Measurements from ENCODE around the gene PMAIP1.

The PMAIP1 gene

DNA sequence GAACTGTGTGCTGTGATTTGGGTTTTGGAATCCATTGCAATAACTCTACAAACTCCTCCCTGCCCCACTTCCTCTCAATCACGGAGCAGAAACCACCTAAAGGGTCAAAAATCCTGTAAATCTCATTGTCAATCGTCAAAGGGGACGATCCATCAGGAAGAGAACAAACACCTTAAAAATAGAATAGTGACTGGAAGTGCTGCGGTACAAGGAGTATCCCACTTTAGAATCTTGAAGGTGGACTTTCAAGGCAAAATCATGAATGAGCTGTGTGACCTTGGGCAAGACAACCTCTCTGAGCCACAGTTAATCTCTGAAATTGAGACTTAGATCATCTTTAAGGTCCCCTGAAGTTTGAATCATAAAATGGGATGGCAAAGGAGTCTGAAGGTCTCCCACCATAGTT is 5.9 kb downstream of the PMAIP1 start:
- CTCF ChIA-PET = interaction anchor here (0.8 to 2.5 kb wide), 6 partner anchors 13 to 87 kb away, joined by 3 to 13 read pairs (median 4); no protein-coding TSS in a partner anchor
- Histone ChIP-seq H3K4me3 (ENCODE audit: control insufficient read depth in 1 of 7, extremely low read depth in 1 of 7, insufficient read depth in 4 of 7, low read depth in 2 of 7, low read length in 6 of 7) (no peak overlapping the region), H3K36me3 (ENCODE audit: control insufficient read depth in 4 of 4, insufficient read depth in 4 of 4, low read length in 3 of 4) (peaks cover 0 to 12% (median 6%) of the 10 kb centered on the region in 4 experiments), H3K27me3 (replicated peaks in 2 of 5; ENCODE audit: control insufficient read depth in 4 of 5, insufficient read depth in 5 of 5, low read length in 4 of 5) (no peaks in the 10 kb centered on the region), H3K9me3 (ENCODE audit: control extremely low read depth in 1 of 5, control insufficient read depth in 4 of 5, insufficient read depth in 2 of 5, low read depth in 1 of 5, low read length in 4 of 5) (no peaks in the 10 kb centered on the region), H3K4me1 (ENCODE audit: control extremely low read depth in 1 of 4, control insufficient read depth in 4 of 4, insufficient read depth in 4 of 4, low read length in 3 of 4) (peaks cover 16 to 71% (median 47%) of the 10 kb centered on the region in 4 experiments), H3K27ac (ENCODE audit: insufficient read depth in 1 of 2, low read depth in 1 of 2, low read length in 2 of 2, poor library complexity in 1 of 2, severe bottlenecking in 2 of 2) (no peak overlapping the region)
- no peak for DNase-seq
- WGBS (ENCODE audit: insufficient coverage) = 94% methylated on average over 4 of the region's 4 CpGs
- POLR2A ChIA-PET = interaction anchor here (1.0 to 1.6 kb wide), 2 partner anchors 13 to 1247 kb away, joined by 3 to 7 read pairs; no protein-coding TSS in a partner anchor

DNA sequence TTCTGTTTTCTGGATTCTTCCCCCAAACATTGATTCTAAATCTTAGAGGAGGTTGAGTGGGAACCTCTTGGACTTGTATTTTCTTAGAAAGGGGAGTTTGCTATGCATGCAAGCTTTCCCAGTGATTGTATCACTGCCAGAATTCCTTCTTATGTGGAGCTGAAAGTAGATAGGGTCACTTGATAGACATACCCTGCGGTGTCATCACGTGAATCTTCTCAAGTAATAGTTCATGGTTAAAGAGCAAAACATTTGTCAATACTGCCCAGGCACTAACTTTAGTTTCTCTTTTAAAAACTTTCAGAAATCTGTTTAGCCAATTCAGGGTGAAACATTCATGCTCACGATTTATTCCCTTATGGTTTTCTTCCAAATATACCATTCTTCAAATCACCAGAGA is 6.4 kb downstream of the PMAIP1 start:
- Histone ChIP-seq H3K4me1 (ENCODE audit: control extremely low read depth in 1 of 4, control insufficient read depth in 4 of 4, insufficient read depth in 4 of 4, low read length in 3 of 4) (peaks cover 16 to 74% (median 44%) of the 10 kb centered on the region in 4 experiments), H3K9me3 (ENCODE audit: control extremely low read depth in 1 of 5, control insufficient read depth in 4 of 5, insufficient read depth in 2 of 5, low read depth in 1 of 5, low read length in 4 of 5) (no peaks in the 10 kb centered on the region), H3K4me3 (ENCODE audit: control insufficient read depth in 1 of 7, extremely low read depth in 1 of 7, insufficient read depth in 4 of 7, low read depth in 2 of 7, low read length in 6 of 7) (no peak overlapping the region), H3K27ac (ENCODE audit: insufficient read depth in 1 of 2, low read depth in 1 of 2, low read length in 2 of 2, poor library complexity in 1 of 2, severe bottlenecking in 2 of 2) (no peak overlapping the region), H3K36me3 (ENCODE audit: control insufficient read depth in 4 of 4, insufficient read depth in 4 of 4, low read length in 3 of 4) (peaks cover 0 to 12% (median 6%) of the 10 kb centered on the region in 4 experiments), H3K27me3 (replicated peaks in 2 of 5; ENCODE audit: control insufficient read depth in 4 of 5, insufficient read depth in 5 of 5, low read length in 4 of 5) (no peaks in the 10 kb centered on the region)
- ChIA-PET CTCF (interaction anchor here (0.8 to 2.5 kb wide), 4 partner anchors 13 to 87 kb away, joined by 3 to 13 read pairs (median 4); no protein-coding TSS in a partner anchor), POLR2A (no interaction called here)
- DNase-seq = no peak
- 100% methylated on average over 2 of the region's 3 CpGs for WGBS (ENCODE audit: insufficient coverage)

DNA sequence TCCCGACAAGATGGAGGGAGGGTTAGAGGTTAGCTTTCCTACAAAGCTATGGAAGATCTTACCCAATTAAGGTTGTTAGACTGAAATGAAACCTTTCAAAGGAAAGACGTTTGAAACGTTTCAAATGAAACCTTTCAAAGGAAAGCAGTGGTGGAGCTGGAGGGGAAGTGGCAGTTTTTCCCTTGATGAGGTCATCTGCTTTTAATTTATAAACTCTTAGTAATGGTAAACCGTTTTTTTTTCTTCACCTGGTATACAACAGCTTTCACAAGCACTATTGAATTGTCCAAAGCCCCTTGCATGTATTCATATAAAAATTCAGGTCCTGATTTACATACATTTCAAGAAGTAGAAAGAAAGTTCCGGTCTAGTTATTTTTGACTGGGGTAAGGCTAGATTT is 7.4 kb downstream of the PMAIP1 start:
- CTCF ChIA-PET = interaction anchor here (1.0 to 2.5 kb wide), 3 partner anchors 9 to 15 kb away, joined by 3 to 13 read pairs (median 7); no protein-coding TSS in a partner anchor
- POLR2A ChIA-PET = interaction anchor here (0.6 kb wide), 1 partner anchor 1931 kb away, joined by 3 read pairs; no protein-coding TSS in a partner anchor
- H3K36me3 ChIP-seq (ENCODE audit: control insufficient read depth in 4 of 4, insufficient read depth in 4 of 4, low read length in 3 of 4) = peaks cover 0 to 12% (median 6%) of the 10 kb centered on the region in 4 experiments
- H3K27ac ChIP-seq (ENCODE audit: insufficient read depth in 1 of 2, low read depth in 1 of 2, low read length in 2 of 2, poor library complexity in 1 of 2, severe bottlenecking in 2 of 2) = no peak overlapping the region
- peak in 2 of 3 donors; percentile 68 to 73 for DNase-seq
- no peaks in the 10 kb centered on the region for H3K9me3 ChIP-seq (ENCODE audit: control extremely low read depth in 1 of 5, control insufficient read depth in 4 of 5, insufficient read depth in 2 of 5, low read depth in 1 of 5, low read length in 4 of 5)
- WGBS (ENCODE audit: insufficient coverage) = 17% methylated on average over 3 of the region's 5 CpGs
- peaks cover 16 to 70% (median 36%) of the 10 kb centered on the region in 4 experiments for H3K4me1 ChIP-seq (ENCODE audit: control extremely low read depth in 1 of 4, control insufficient read depth in 4 of 4, insufficient read depth in 4 of 4, low read length in 3 of 4)
- no peaks in the 10 kb centered on the region for H3K27me3 ChIP-seq (replicated peaks in 2 of 5; ENCODE audit: control insufficient read depth in 4 of 5, insufficient read depth in 5 of 5, low read length in 4 of 5)
- peak overlapping the region in 2 of 7 experiments; percentile 3 to 14 for H3K4me3 ChIP-seq (ENCODE audit: control insufficient read depth in 1 of 7, extremely low read depth in 1 of 7, insufficient read depth in 4 of 7, low read depth in 2 of 7, low read length in 6 of 7)

DNA sequence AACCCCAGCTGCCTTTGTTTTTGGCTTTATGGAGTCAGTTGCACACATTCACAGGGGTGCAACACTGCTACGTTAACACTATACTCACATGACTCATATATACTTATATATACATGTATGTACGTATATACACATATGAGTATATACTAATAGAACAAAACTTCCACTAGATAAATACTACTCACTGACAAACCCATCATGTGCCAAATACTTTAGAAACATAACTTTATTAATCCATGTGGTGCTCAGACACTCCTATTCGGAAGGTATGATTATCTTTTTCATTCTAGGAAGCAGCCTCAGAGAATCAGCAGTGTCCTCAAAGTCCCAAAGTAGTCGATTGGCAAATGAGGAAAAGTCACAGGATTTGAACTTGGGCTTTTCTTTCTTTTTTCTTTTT is 7.9 kb downstream of the PMAIP1 start:
- no peak for DNase-seq
- H3K36me3 ChIP-seq (ENCODE audit: control insufficient read depth in 4 of 4, insufficient read depth in 4 of 4, low read length in 3 of 4) = peaks cover 0 to 7% (median 6%) of the 10 kb centered on the region in 4 experiments
- H3K9me3 ChIP-seq (ENCODE audit: control extremely low read depth in 1 of 5, control insufficient read depth in 4 of 5, insufficient read depth in 2 of 5, low read depth in 1 of 5, low read length in 4 of 5) = peaks cover 0 to under 1% (median 0%) of the 10 kb centered on the region in 5 experiments
- ChIA-PET CTCF (interaction anchor here (1.0 to 2.5 kb wide), 3 partner anchors 8 to 15 kb away, joined by 3 to 13 read pairs (median 7); no protein-coding TSS in a partner anchor), POLR2A (no interaction called here)
- no peak overlapping the region for H3K27ac ChIP-seq (ENCODE audit: insufficient read depth in 1 of 2, low read depth in 1 of 2, low read length in 2 of 2, poor library complexity in 1 of 2, severe bottlenecking in 2 of 2)
- WGBS (ENCODE audit: insufficient coverage) = 86% methylated on average over 1 of the region's 4 CpGs
- H3K4me3 ChIP-seq (ENCODE audit: control insufficient read depth in 1 of 7, extremely low read depth in 1 of 7, insufficient read depth in 4 of 7, low read depth in 2 of 7, low read length in 6 of 7) = peak overlapping the region in 1 of 7 experiments; percentile 14
- no peaks in the 10 kb centered on the region for H3K27me3 ChIP-seq (replicated peaks in 2 of 5; ENCODE audit: control insufficient read depth in 4 of 5, insufficient read depth in 5 of 5, low read length in 4 of 5)
- peaks cover 16 to 65% (median 34%) of the 10 kb centered on the region in 4 experiments for H3K4me1 ChIP-seq (ENCODE audit: control extremely low read depth in 1 of 4, control insufficient read depth in 4 of 4, insufficient read depth in 4 of 4, low read length in 3 of 4)

DNA sequence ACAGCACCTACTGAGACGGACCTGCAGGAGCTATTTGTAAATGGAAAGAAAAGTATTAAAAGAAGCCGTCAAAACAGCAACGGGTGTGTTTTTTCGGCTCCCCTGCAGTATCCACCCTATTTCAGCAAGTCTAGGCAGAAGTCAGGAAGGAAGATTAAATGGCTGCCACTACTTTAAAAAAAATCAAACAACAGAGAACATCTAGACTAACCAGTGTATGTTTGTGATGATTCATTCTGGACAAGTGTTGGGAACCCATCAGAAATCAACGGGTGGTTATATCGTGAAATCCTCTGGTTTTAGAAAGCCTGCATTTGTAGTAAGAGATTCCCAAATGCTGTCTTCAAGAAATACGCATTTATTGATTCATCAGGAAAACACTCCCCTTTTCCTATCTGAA is 9.0 kb downstream of the PMAIP1 start:
- DNase-seq = no peak
- Histone ChIP-seq H3K36me3 (ENCODE audit: control insufficient read depth in 4 of 4, insufficient read depth in 4 of 4, low read length in 3 of 4) (no peaks in the 10 kb centered on the region), H3K27ac (ENCODE audit: insufficient read depth in 1 of 2, low read depth in 1 of 2, low read length in 2 of 2, poor library complexity in 1 of 2, severe bottlenecking in 2 of 2) (no peak overlapping the region), H3K4me3 (ENCODE audit: control insufficient read depth in 1 of 7, extremely low read depth in 1 of 7, insufficient read depth in 4 of 7, low read depth in 2 of 7, low read length in 6 of 7) (no peak overlapping the region), H3K9me3 (ENCODE audit: control extremely low read depth in 1 of 5, control insufficient read depth in 4 of 5, insufficient read depth in 2 of 5, low read depth in 1 of 5, low read length in 4 of 5) (peaks cover 0 to 4% (median 0%) of the 10 kb centered on the region in 5 experiments), H3K27me3 (replicated peaks in 2 of 5; ENCODE audit: control insufficient read depth in 4 of 5, insufficient read depth in 5 of 5, low read length in 4 of 5) (no peaks in the 10 kb centered on the region), H3K4me1 (ENCODE audit: control extremely low read depth in 1 of 4, control insufficient read depth in 4 of 4, insufficient read depth in 4 of 4, low read length in 3 of 4) (peaks cover 16 to 61% (median 34%) of the 10 kb centered on the region in 4 experiments)
- ChIA-PET CTCF (interaction anchor here (0.9 kb wide), 1 partner anchor 9 kb away, joined by 4 read pairs; no protein-coding TSS in a partner anchor), POLR2A (no interaction called here)
- 100% methylated on average over 2 of the region's 7 CpGs for WGBS (ENCODE audit: insufficient coverage)

DNA sequence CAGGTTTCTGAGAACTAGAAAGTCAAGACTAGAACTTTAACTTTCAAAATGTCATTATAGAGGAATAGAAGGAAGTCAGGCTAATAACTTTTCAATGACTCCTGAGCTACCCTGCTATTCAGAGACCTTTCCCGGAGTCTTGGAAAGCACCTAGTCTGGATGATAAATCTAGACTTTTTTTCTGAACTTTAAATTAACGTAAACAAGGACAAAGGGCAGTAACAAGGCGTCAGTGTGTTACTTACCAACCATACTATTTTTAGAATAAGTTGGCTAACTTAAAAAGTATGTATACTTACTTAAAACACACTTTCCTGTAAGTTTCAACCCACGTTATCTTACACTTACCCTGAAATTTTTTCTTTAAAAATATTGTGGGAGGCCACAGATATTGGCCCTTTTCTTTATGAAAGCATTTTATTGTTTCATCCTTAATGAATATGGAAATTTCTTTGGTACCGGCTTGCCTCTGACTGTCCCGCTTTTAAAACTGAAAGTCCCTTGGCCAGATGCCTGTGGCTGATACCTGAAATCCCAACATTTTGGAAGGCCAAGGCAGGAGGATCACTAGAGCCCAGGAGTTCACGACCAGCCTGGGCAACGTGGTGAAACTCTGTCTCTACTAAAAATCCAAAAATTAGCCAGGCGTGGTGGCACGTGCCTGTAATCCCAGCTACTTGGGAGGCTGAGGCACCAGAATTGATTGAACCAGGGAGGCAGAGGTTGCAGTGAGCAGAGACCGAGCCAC is 9.7 kb downstream of the PMAIP1 start:
- no peak overlapping the region for H3K4me3 ChIP-seq (ENCODE audit: control insufficient read depth in 1 of 7, extremely low read depth in 1 of 7, insufficient read depth in 4 of 7, low read depth in 2 of 7, low read length in 6 of 7)
- POLR2A ChIA-PET = no interaction called here
- peaks cover 13 to 54% (median 29%) of the 10 kb centered on the region in 4 experiments for H3K4me1 ChIP-seq (ENCODE audit: control extremely low read depth in 1 of 4, control insufficient read depth in 4 of 4, insufficient read depth in 4 of 4, low read length in 3 of 4)
- peaks cover 0 to 4% (median 0%) of the 10 kb centered on the region in 5 experiments for H3K9me3 ChIP-seq (ENCODE audit: control extremely low read depth in 1 of 5, control insufficient read depth in 4 of 5, insufficient read depth in 2 of 5, low read depth in 1 of 5, low read length in 4 of 5)
- CTCF ChIA-PET = interaction anchor here (0.9 kb wide), 1 partner anchor 8 kb away, joined by 4 read pairs; no protein-coding TSS in a partner anchor
- H3K27ac ChIP-seq (ENCODE audit: insufficient read depth in 1 of 2, low read depth in 1 of 2, low read length in 2 of 2, poor library complexity in 1 of 2, severe bottlenecking in 2 of 2) = no peak overlapping the region
- 96% methylated on average over 7 of the region's 11 CpGs for WGBS (ENCODE audit: insufficient coverage)
- DNase-seq = no peak
- H3K36me3 ChIP-seq (ENCODE audit: control insufficient read depth in 4 of 4, insufficient read depth in 4 of 4, low read length in 3 of 4) = no peaks in the 10 kb centered on the region
- H3K27me3 ChIP-seq (replicated peaks in 2 of 5; ENCODE audit: control insufficient read depth in 4 of 5, insufficient read depth in 5 of 5, low read length in 4 of 5) = no peaks in the 10 kb centered on the region

DNA sequence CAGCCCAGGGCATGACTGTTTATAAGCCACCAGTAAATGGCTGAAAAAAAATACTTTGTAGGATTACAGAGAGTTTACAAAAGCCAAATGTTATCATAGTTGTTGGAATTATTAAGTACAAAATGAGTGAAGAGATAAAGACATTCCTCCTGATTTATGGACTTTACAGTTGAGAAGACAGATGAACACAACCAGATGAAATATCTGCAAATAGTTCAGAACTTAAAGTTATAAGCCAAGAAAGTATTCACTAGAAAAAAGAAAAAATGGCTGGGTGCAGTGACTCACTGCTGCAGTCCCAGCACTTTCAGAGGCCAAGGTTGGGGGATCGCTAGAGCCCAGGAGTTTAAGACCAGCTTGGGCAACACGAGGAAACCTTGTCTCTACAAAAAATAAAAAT is 11.2 kb downstream of the PMAIP1 start:
- Histone ChIP-seq H3K27me3 (replicated peaks in 2 of 5; ENCODE audit: control insufficient read depth in 4 of 5, insufficient read depth in 5 of 5, low read length in 4 of 5) (no peaks in the 10 kb centered on the region), H3K4me1 (ENCODE audit: control extremely low read depth in 1 of 4, control insufficient read depth in 4 of 4, insufficient read depth in 4 of 4, low read length in 3 of 4) (peaks cover 7 to 39% (median 20%) of the 10 kb centered on the region in 4 experiments), H3K4me3 (ENCODE audit: control insufficient read depth in 1 of 7, extremely low read depth in 1 of 7, insufficient read depth in 4 of 7, low read depth in 2 of 7, low read length in 6 of 7) (no peak overlapping the region), H3K36me3 (ENCODE audit: control insufficient read depth in 4 of 4, insufficient read depth in 4 of 4, low read length in 3 of 4) (no peaks in the 10 kb centered on the region), H3K9me3 (ENCODE audit: control extremely low read depth in 1 of 5, control insufficient read depth in 4 of 5, insufficient read depth in 2 of 5, low read depth in 1 of 5, low read length in 4 of 5) (peaks cover 0 to 4% (median 0%) of the 10 kb centered on the region in 5 experiments), H3K27ac (ENCODE audit: insufficient read depth in 1 of 2, low read depth in 1 of 2, low read length in 2 of 2, poor library complexity in 1 of 2, severe bottlenecking in 2 of 2) (peak overlapping the region in 1 of 2 experiments; percentile 17)
- CTCF ChIA-PET = interaction anchor here (1.3 kb wide), 1 partner anchor 10 kb away, joined by 3 read pairs; no protein-coding TSS in a partner anchor
- no CpG with 5 or more reads among the region's 2 CpGs for WGBS (ENCODE audit: insufficient coverage)
- POLR2A ChIA-PET = no interaction called here
- no peak for DNase-seq
